Nephron progenitor cell (in vitro differentiated cells): ENCODE measurements around the gene MLH3.

Experiments used
- DNase-seq: peaks from one replicate; pipeline ENCODE4 v3.0.0; 2021
- H3K27ac Mint-ChIP-seq: 2 replicates; pipeline ENCODE4 v1.8.0; 2021; ENCODE audit warnings: mild to moderate bottlenecking, moderate library complexity, mixed read lengths
- H3K27me3 Mint-ChIP-seq: 2 replicates; pipeline ENCODE4 v1.8.0; 2021; ENCODE audit warnings: mild to moderate bottlenecking, low read depth, mixed read lengths; ENCODE audit not compliant: poor library complexity
- H3K36me3 Mint-ChIP-seq: 2 replicates; pipeline ENCODE4 v1.8.0; 2021; ENCODE audit warnings: low read depth, mixed read lengths
- H3K4me1 Mint-ChIP-seq: 2 replicates; pipeline ENCODE4 v1.8.0; 2021; ENCODE audit warnings: mixed read lengths
- H3K4me3 Mint-ChIP-seq: 2 replicates; pipeline ENCODE4 v1.8.0; 2021; ENCODE audit warnings: mild to moderate bottlenecking, moderate library complexity, mixed read lengths
- H3K9me3 Mint-ChIP-seq: 2 replicates; pipeline ENCODE4 v1.8.0; 2021; ENCODE audit warnings: mild to moderate bottlenecking, moderate library complexity, mixed read lengths
- CTCF ChIP-seq: fragments of 200-600 bp; sonication (generic); IDR thresholded peaks from 2 replicates; pipeline ENCODE4 v1.5.0; 2021; ENCODE audit warnings: antibody characterized with exemption

Gene MLH3

DNA sequence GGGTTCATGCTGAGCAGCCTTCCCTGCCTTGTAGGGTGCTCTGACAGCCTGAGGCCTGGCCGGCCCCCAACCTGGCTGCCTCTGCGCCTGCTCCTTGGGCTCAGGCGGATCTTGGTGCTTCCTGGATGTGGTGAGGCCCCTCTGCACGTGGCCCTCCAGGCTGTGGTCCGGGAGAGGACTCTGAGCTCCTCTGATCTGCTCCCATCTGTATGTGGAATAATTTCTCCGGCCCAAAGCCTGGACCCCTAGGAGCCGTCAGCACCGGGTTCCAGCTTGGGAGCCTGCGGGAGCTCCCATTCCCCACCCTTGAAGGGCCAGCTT is 69.8 kb downstream of the MLH3 start:
- H3K27ac Mint-ChIP-seq, result no peak overlapping the region
- TF ChIP-seq CTCF, result no peak

DNA sequence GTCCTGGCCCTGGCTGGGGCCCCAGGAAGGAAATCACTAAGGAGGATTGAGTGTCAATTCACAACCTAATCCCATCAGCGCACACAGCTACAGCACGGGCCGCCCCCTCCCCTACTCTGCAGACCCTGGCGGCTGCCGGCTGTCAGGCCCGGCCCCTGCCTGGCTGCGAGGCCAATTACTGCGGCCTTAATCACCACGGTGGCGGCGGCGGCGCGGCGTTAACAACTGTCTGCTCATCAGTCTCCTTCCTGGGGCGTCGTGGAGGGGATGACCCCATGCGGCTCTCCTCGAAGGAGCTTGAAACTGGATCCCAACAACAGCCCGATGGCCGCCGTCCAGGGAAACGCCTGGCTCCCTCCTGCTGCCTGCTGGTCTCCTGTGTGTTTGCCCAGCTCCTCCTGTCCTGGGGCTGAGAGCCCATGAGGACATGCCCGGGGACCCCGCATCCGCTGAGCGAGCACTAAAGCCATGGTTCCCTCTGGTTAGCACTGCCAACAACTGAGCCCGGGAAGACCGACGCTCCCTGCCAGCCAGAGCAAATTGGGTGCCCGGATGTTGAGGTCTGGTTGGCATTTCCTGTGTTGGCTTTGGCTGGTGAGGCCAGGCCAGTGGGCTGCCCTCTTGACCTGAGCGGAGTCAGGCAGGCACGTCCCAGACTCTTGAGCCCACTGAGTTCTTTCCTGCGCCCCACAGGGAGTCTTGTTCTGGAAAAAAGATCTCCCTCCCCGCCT is 70.4 kb downstream of the MLH3 start:
- Mint-ChIP-seq H3K4me1 (peaks cover 97% of the 10 kb centered on the region), H3K27ac (peak overlapping the region; percentile 78), H3K27me3 (peaks cover 20% of the 10 kb centered on the region), H3K4me3 (peak overlapping the region; percentile 18), H3K9me3 (no peaks in the 10 kb centered on the region), H3K36me3 (no peaks in the 10 kb centered on the region)
- no peak for TF ChIP-seq CTCF
- DNase-seq, result peak; percentile 73

More for the DNA sequence above, 69.8 kb downstream of the MLH3 start:
- Mint-ChIP-seq H3K4me1 (peaks cover 92% of the 10 kb centered on the region), H3K27me3 (peaks cover 16% of the 10 kb centered on the region), H3K36me3 (no peaks in the 10 kb centered on the region), H3K4me3 (no peak overlapping the region), H3K9me3 (no peaks in the 10 kb centered on the region)
- no peak for DNase-seq

DNA sequence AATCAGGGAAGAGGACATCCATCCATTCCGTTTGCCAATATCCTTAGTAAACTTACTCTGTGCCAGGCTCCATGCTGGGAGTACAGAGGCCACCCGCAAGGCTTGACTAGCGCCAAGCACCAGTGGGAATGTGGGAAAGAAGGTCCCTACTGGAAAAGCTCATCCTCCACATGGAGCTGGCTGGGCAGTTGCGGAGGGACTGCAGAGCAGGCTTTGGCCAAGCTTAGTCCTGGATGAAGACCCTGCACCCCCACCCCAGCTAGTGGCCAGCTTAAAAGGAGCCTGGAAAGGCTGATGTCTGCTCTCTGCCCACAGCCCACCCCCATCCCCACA is 70.9 kb downstream of the MLH3 start:
- Mint-ChIP-seq H3K4me1 (peaks cover 97% of the 10 kb centered on the region), H3K4me3 (peak overlapping the region; percentile 18), H3K27ac (peak overlapping the region; percentile 78), H3K9me3 (no peaks in the 10 kb centered on the region), H3K27me3 (peaks cover 23% of the 10 kb centered on the region), H3K36me3 (no peaks in the 10 kb centered on the region)
- no peak for DNase-seq
- TF ChIP-seq CTCF, result no peak

DNA sequence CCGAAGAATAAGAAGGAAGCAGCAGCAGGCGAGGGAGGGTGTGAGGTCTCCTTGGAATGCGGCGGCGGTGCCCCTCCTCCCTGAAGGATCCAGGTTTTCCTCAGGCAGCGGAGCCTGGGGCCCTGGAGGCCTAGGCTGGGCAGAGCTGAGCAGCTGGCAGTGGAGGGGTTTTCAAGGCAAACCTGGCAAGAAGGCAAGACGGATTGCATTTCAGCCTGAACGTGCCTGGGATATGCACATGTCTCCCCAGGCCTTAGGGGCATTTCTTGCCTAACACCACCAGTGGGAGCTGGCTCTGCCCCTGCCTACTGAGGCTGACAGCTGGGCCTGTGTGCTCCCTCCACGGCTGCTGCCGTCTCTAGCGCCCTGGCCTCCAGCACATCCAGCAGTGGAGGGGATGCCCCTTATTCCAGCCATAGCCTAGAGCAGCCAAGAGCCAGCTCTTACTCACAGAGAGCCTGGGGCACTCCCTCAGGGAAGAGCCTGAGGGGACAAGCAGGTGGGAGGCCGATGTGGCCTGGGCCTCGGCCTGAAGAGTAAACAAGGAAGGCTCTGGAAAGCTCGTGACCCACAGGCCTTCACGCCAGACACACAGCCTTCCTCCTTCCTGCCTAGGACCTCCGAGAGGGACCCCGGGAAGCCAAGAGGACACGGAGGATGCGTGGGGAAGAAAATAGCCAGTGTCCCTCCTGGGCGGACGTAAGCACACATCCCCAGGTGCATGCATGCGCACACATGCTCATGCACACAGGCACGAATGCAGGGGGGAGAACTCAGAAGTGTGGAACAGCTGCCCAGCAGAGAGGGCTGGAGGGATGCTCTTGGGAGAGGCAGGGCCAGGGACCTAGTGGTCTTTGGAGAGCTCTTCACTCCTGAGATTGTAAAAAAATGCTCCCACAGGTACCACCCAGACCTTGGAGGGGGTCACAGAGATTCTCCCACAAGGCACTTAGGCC is 71.5 kb downstream of the MLH3 start:
- DNase-seq, result peak; percentile 37
- peaks cover 92% of the 10 kb centered on the region for H3K4me1 Mint-ChIP-seq
- peak overlapping the region; percentile 80 for H3K27ac Mint-ChIP-seq
- no peaks in the 10 kb centered on the region for H3K36me3 Mint-ChIP-seq
- no peaks in the 10 kb centered on the region for H3K9me3 Mint-ChIP-seq
- no peak for TF ChIP-seq CTCF
- H3K4me3 Mint-ChIP-seq, result no peak overlapping the region
- H3K27me3 Mint-ChIP-seq, result peaks cover 21% of the 10 kb centered on the region

DNA sequence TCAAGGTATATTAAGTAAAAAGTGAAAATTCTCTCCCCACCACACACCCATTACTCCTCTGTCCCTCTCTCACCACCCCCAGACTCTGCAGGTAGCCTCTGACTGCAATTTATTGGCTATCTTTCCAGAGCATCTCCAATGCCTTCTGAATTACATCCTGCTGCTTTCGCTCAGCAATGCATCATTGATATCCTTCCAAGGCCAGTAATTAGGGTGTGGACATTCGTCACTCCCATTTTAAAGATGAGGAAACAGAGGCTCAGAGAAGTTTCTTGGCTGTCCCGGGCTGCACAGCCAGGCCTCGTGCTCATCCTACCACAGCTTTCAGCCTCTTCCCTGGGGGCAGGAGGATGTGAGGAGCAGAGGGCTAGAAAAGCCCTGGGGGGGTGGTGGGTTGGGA is 72.2 kb downstream of the MLH3 start:
- DNase-seq, result no peak
- H3K36me3 Mint-ChIP-seq, result no peaks in the 10 kb centered on the region
- H3K27me3 Mint-ChIP-seq, result peaks cover 18% of the 10 kb centered on the region
- no peaks in the 10 kb centered on the region for H3K9me3 Mint-ChIP-seq
- H3K4me3 Mint-ChIP-seq, result no peak overlapping the region
- H3K4me1 Mint-ChIP-seq, result peaks cover 92% of the 10 kb centered on the region
- no peak overlapping the region for H3K27ac Mint-ChIP-seq
- no peak for TF ChIP-seq CTCF
